Tibial nerve (tissue), 4 donors: Measurements from ENCODE around the gene RAB3C.

Source experiments
- CTCF ChIP-seq, 5 experiments: fragments of 200-600 bp in 3 of 5; fragments of 450-650 bp in 2 of 5; sonication (generic) in 3 of 5; IDR thresholded peaks; one replicate each; pipeline ENCODE4 v1.5.1; 2016 to 2019; ENCODE audit warnings: antibody characterized with exemption in 5 of 5, mild to moderate bottlenecking in 3 of 5, moderate library complexity in 2 of 5
- EP300 ChIP-seq, 2 donors: sonication (generic); formaldehyde crosslinking; IDR thresholded peaks; one replicate each; pipeline ENCODE4 v1.6.1; 2017; ENCODE audit warnings: antibody characterized with exemption in 2 of 2, mild to moderate bottlenecking in 1 of 2
- POLR2A ChIP-seq, 2 donors: fragments of 450-650 bp; IDR thresholded peaks; one replicate each; pipeline ENCODE4 v1.6.1; 2017; ENCODE audit warnings: antibody characterized with exemption in 2 of 2, mild to moderate bottlenecking in 2 of 2, moderate library complexity in 2 of 2

DNA sequence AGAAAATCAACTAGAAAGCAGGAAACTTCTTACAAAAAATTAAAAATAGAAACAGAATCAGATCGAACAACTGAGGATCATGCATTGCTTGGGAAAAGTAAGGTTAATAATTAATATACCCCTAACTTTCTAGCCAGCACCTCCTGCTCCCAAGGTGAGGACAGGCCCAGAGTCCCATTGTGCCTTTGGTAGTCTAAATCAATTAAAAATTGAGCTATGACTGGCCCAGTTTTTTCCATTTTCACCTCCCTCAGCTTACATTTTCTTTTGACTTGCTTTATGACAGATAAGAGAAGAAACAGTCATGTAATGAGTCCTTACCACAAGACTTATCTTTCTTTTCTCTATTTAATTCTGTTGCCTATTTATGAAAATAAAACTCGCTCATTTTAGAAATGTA, 182.2 kb downstream of the RAB3C start:
- TF ChIP-seq CTCF (IDR thresholded peaks at IDR 0.05): no peak
- TF ChIP-seq POLR2A (IDR thresholded peaks at IDR 0.05): no peak
- TF ChIP-seq EP300 (IDR thresholded peaks at IDR 0.05): no peak
